Measurements from ENCODE around the gene SZT2.

SZT2 gene

DNA sequence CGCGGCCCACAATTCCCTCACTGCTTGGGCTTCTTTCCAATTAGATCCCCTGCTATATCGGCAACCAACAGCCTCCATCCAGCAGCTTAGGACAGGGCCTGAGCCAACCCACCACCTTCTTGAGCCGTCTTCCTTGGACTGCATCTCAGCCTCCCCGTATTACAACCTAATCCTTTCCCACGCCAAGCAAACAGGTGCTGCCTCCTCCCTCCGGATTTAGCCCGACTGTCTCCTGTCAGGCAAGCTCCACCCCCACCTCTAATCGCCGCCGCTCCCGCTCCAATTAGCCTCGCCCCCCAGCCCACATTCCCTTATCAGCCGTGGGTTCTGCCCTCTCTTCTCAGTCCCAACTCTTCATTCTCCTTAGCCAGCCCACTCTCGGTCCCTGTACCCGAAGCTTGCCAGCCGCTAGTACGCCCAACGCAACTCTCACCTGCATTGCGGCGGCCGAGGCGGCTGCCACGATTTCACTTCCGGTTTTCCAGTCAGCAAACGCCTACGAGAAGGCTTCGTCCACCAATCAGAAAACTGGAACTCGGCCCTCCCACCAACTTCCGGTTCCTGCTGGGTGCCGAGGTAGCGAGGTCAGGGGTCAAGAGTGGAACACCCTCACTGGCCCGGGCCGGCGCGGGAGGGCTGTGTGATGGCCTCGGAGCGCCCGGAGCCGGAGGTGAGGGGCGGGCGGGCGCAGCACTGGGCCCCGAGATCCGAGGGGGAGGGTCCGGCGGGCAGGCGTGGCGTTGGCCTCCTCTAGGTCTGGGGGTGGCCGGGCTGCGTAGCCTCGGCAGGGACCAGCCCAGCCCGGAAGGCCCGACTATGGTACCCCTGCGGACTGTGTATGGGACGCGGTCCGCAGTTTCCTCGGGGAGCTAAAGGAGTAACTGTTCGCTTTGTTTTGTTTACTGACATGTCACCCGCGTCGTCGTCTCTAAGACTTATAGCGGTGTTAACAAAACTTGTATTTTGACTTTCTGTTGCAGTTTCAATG is at the start of gene SZT2, which contains the start of gene MED8:
Gene SZT2, plus strand, starts transcription at position 574 of the 988 bp plus-strand sequence. Its CDS starts 70 bp downstream, at position 644.
Gene MED8, minus strand, starts transcription at position 475 of the 988 bp plus-strand sequence. Its CDS starts 36 bp downstream, at position 439.
- ATAC-seq: peak; percentile 98
- TF ChIP-seq ZFP30 (CRISPR knock-in tag; IDR thresholded peaks at IDR 0.05): no peak
- TF ChIP-seq SNAI2 (CRISPR knock-in tag; IDR thresholded peaks at IDR 0.05): no peak
- no peak for TF ChIP-seq TOX (CRISPR knock-in tag; IDR thresholded peaks at IDR 0.05; ENCODE audit: borderline replicate concordance)
- TF ChIP-seq ESRRG (CRISPR knock-in tag; IDR thresholded peaks at IDR 0.05): no peak
- no peak for TF ChIP-seq TCF4 (CRISPR knock-in tag; IDR thresholded peaks at IDR 0.05; ENCODE audit: borderline replicate concordance)
- TF ChIP-seq ARNTL (CRISPR knock-in tag; IDR thresholded peaks at IDR 0.05; ENCODE audit: borderline replicate concordance, low read depth): no peak
- TF ChIP-seq, protein P1, sequence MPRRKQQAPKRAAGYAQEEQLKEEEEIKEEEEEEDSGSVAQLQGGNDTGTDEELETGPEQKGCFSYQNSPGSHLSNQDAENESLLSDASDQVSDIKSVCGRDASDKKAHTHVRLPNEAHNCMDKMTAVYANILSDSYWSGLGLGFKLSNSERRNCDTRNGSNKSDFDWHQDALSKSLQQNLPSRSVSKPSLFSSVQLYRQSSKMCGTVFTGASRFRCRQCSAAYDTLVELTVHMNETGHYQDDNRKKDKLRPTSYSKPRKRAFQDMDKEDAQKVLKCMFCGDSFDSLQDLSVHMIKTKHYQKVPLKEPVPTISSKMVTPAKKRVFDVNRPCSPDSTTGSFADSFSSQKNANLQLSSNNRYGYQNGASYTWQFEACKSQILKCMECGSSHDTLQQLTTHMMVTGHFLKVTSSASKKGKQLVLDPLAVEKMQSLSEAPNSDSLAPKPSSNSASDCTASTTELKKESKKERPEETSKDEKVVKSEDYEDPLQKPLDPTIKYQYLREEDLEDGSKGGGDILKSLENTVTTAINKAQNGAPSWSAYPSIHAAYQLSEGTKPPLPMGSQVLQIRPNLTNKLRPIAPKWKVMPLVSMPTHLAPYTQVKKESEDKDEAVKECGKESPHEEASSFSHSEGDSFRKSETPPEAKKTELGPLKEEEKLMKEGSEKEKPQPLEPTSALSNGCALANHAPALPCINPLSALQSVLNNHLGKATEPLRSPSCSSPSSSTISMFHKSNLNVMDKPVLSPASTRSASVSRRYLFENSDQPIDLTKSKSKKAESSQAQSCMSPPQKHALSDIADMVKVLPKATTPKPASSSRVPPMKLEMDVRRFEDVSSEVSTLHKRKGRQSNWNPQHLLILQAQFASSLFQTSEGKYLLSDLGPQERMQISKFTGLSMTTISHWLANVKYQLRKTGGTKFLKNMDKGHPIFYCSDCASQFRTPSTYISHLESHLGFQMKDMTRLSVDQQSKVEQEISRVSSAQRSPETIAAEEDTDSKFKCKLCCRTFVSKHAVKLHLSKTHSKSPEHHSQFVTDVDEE (CRISPR knock-in tag; IDR thresholded peaks at IDR 0.05): no peak
- TF ChIP-seq BACH2 (CRISPR knock-in tag; IDR thresholded peaks at IDR 0.05; ENCODE audit: borderline replicate concordance): no peak
- no peak for TF ChIP-seq ZC3H10 (CRISPR knock-in tag; IDR thresholded peaks at IDR 0.05)
- no peak for TF ChIP-seq ZFP3 (CRISPR knock-in tag; IDR thresholded peaks at IDR 0.05)
- TF ChIP-seq OSR1 (CRISPR knock-in tag; IDR thresholded peaks at IDR 0.05): no peak
- no peak for TF ChIP-seq CSDC2 (CRISPR knock-in tag; IDR thresholded peaks at IDR 0.05)
- TF ChIP-seq RARB (CRISPR knock-in tag; IDR thresholded peaks at IDR 0.05): no peak

DNA sequence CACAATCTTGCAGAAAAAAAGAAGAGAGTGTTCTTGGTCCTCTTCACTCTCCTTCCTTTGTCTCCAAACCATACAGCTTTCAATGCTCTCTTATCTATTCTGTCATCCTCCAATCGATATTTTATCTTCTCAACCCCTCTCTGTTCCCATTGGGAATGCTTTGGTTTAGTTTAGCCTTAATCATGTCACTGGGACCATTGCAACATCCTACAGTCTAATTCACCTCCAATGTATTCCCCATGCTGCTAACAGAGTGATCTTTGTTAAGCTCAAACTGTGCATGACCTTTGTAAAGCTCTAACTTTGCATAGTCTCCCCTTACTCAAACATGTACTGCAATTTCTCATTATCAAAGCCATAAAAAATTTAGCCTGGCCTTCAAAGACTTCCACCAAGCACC is 49.1 kb upstream of the SZT2 start:
- TF ChIP-seq TCF4 (CRISPR knock-in tag; IDR thresholded peaks at IDR 0.05; ENCODE audit: borderline replicate concordance) (no peak), ZFP30 (CRISPR knock-in tag; IDR thresholded peaks at IDR 0.05) (no peak), CREB5 (CRISPR knock-in tag; IDR thresholded peaks at IDR 0.05; ENCODE audit: low read depth) (no peak), ZNF8 (CRISPR knock-in tag; IDR thresholded peaks at IDR 0.05) (no peak), ZC3H10 (CRISPR knock-in tag; IDR thresholded peaks at IDR 0.05) (no peak), ARNTL (CRISPR knock-in tag; IDR thresholded peaks at IDR 0.05; ENCODE audit: borderline replicate concordance, low read depth) (no peak), RARB (CRISPR knock-in tag; IDR thresholded peaks at IDR 0.05) (no peak), GLIS3 (CRISPR knock-in tag; IDR thresholded peaks at IDR 0.05) (no peak)
- TF ChIP-seq, protein P1 (CRISPR knock-in tag; IDR thresholded peaks at IDR 0.05): no peak
- ATAC-seq: no peak

DNA sequence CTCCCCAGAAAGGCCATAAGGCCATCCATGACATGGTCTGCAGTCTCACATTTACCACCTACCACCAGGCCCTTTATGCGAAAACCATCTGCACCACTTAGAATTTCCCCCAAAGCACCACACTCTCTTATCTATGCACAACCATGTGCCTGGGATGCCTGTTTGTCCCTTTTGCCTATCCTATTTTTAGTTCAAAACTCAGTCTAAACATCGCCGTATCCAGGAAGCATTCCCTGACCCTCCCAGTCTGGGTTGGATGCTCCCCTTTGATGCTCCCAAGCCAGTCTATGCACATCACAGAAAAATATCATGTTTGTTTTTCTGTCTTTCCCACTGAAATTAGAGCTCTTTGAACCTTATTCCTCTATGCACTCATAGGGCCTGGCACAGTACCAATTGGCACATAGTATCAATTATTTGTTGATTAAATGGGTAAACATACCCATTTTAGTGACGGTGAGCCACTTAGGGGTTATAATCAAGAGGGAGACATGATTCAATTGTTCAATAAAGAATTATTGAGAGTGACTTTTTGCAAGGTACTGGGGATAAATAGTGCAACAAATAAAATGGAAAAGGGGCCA is 45.3 kb upstream of the SZT2 start:
- TF ChIP-seq ZFP3 (CRISPR knock-in tag; IDR thresholded peaks at IDR 0.05): no peak
- no peak for TF ChIP-seq ARNTL (CRISPR knock-in tag; IDR thresholded peaks at IDR 0.05; ENCODE audit: borderline replicate concordance, low read depth)
- TF ChIP-seq SNAI2 (CRISPR knock-in tag; IDR thresholded peaks at IDR 0.05): no peak
- no peak for TF ChIP-seq RARB (CRISPR knock-in tag; IDR thresholded peaks at IDR 0.05)
- TF ChIP-seq PPARA (CRISPR knock-in tag; IDR thresholded peaks at IDR 0.05; ENCODE audit: borderline replicate concordance): no peak
- TF ChIP-seq ESRRG (CRISPR knock-in tag; IDR thresholded peaks at IDR 0.05): no peak
- no peak for TF ChIP-seq CSDC2 (CRISPR knock-in tag; IDR thresholded peaks at IDR 0.05)
- no peak for TF ChIP-seq CREB5 (CRISPR knock-in tag; IDR thresholded peaks at IDR 0.05; ENCODE audit: low read depth)
- TF ChIP-seq ZC3H10 (CRISPR knock-in tag; IDR thresholded peaks at IDR 0.05): no peak
- TF ChIP-seq ZFP30 (CRISPR knock-in tag; IDR thresholded peaks at IDR 0.05): no peak
- TF ChIP-seq OSR1 (CRISPR knock-in tag; IDR thresholded peaks at IDR 0.05): no peak
- no peak for TF ChIP-seq GLIS3 (CRISPR knock-in tag; IDR thresholded peaks at IDR 0.05)

More for the DNA sequence above, 45.3 kb upstream of the SZT2 start:
- ATAC-seq: no peak
